ENCODE results near the gene ATP6V1G2.
A peak's percentile ranks its signal among the peaks of the same experiment; 100 is the strongest.

Gene ATP6V1G2

DNA sequence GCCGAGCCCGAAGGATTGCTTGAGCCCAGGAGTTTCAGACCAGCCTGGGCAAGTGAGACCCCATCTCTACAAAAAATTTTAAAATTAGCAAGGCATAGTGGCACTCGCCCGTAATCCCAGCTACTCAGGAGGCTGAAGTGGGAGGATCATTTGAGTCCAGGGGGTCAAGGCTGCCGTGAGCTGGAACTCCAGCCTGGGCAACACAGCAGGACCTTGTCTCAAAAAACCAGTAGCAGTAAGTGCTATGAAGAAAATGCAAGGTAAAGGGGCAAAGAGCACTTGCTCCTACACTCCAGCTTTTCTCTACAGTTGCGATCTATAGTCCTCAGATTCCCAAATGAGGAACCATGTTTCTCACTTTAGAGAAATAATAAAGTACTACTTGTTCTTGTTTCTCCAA lies 2.8 kb downstream of the ATP6V1G2 start (continued):
- no peak for TF ChIP-seq GLIS3 (CRISPR knock-in tag; IDR thresholded peaks at IDR 0.05)

DNA sequence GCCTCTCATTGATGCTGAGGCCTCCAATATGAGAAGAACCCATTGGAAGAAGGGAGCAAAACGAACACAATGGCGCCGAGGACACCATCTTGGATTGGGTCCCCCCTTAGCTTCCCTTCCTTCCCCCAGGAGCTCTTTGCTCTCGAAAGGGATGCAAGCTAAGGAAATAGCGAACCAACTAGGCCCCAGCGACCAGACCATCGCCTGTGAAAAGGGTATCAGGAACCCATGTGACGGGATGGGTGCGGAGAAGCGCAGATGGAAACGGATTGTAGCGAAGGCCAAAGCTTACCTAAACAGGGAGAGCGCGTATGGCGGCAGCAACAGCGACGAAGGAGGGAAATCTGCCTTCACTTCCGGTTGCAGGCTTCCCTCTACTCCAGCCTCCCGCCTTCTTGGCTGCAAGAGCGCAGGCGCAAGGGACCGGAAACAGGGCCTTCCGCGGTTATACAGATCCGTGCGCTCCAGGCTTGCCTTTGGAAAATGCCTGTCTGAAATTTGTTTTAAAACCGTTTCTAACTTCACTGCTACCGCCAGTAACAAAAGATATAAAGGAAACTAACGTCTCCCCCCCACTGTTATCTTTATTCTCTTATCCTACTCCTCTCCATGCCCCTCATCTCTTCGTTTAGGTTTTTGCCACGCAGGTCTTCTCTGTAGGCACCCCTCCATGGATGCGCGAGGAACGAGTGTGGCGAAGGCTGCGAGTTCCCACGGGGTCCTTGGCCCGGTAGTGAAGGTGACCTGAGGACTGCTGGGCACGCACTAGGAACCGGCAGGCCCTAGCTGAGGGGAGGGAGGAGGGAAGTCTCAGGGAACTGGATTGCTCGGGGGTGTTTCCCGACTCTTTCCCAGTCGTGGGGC lies 4.5 kb downstream of the ATP6V1G2 start, which contains the start of gene DDX39B:
DDX39B (minus strand) TSS at position 346 of the 864 bp plus-strand sequence. CDS start 1,471 bp downstream, outside the sequence.
- peak; percentile 84 for ATAC-seq
- TF ChIP-seq ZNF8 (CRISPR knock-in tag; IDR thresholded peaks at IDR 0.05) (no peak), ISL1 (CRISPR knock-in tag; IDR thresholded peaks at IDR 0.05) (no peak), ARNTL (CRISPR knock-in tag; IDR thresholded peaks at IDR 0.05; ENCODE audit: borderline replicate concordance, low read depth) (no peak), ZFP3 (CRISPR knock-in tag; IDR thresholded peaks at IDR 0.05) (peak; percentile 15; the same call in 1 of the 2 replicates)

DNA sequence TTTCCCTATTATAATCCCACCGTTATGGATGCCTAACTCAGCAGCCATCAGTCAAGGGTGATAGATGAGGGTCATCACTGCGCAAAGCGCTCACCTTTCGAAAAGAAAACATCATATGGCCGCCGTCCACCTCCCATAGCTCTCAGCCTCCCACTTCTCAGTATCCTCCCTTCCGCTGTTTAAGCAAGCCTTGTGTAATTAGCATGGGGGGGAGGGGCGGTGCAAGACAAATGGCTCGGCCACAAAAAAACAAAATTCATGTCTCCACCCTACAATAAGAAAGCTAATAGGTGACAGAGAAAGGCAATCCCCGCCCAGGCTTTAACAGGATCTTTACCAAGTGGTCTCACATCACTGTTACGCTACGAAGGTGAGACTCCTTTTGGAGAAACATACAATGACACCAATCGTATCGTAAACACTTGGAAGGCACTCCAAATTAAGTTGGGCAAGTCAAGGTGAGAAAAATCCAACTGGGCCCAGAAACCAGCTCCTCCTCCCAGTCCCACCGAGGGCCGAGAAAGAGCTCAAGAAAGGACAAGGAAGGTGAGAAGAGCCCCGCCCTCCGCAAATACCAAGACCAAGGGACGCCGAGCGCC lies 5.2 kb downstream of the ATP6V1G2 start:
- ATAC-seq, result peak; percentile 9
- TF ChIP-seq, protein P1, sequence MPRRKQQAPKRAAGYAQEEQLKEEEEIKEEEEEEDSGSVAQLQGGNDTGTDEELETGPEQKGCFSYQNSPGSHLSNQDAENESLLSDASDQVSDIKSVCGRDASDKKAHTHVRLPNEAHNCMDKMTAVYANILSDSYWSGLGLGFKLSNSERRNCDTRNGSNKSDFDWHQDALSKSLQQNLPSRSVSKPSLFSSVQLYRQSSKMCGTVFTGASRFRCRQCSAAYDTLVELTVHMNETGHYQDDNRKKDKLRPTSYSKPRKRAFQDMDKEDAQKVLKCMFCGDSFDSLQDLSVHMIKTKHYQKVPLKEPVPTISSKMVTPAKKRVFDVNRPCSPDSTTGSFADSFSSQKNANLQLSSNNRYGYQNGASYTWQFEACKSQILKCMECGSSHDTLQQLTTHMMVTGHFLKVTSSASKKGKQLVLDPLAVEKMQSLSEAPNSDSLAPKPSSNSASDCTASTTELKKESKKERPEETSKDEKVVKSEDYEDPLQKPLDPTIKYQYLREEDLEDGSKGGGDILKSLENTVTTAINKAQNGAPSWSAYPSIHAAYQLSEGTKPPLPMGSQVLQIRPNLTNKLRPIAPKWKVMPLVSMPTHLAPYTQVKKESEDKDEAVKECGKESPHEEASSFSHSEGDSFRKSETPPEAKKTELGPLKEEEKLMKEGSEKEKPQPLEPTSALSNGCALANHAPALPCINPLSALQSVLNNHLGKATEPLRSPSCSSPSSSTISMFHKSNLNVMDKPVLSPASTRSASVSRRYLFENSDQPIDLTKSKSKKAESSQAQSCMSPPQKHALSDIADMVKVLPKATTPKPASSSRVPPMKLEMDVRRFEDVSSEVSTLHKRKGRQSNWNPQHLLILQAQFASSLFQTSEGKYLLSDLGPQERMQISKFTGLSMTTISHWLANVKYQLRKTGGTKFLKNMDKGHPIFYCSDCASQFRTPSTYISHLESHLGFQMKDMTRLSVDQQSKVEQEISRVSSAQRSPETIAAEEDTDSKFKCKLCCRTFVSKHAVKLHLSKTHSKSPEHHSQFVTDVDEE (CRISPR knock-in tag; IDR thresholded peaks at IDR 0.05), result no peak
- TF ChIP-seq ARNTL (CRISPR knock-in tag; IDR thresholded peaks at IDR 0.05; ENCODE audit: borderline replicate concordance, low read depth) (no peak), TOX (CRISPR knock-in tag; IDR thresholded peaks at IDR 0.05; ENCODE audit: borderline replicate concordance) (no peak), OSR1 (CRISPR knock-in tag; IDR thresholded peaks at IDR 0.05) (no peak), TCF4 (CRISPR knock-in tag; IDR thresholded peaks at IDR 0.05; ENCODE audit: borderline replicate concordance) (no peak), ISL1 (CRISPR knock-in tag; IDR thresholded peaks at IDR 0.05) (no peak), GLIS3 (CRISPR knock-in tag; IDR thresholded peaks at IDR 0.05) (no peak), PPARA (CRISPR knock-in tag; IDR thresholded peaks at IDR 0.05; ENCODE audit: borderline replicate concordance) (no peak), SNAI2 (CRISPR knock-in tag; IDR thresholded peaks at IDR 0.05) (no peak), ZNF565 (CRISPR knock-in tag; conservative IDR thresholded peaks at IDR 0.05; ENCODE audit: low read depth) (no peak), ZNF70 (CRISPR knock-in tag; IDR thresholded peaks at IDR 0.05) (no peak), RARB (CRISPR knock-in tag; IDR thresholded peaks at IDR 0.05) (no peak), CSDC2 (CRISPR knock-in tag; IDR thresholded peaks at IDR 0.05) (no peak), ZNF8 (CRISPR knock-in tag; IDR thresholded peaks at IDR 0.05) (no peak)
- TF ChIP-seq, protein P2, sequence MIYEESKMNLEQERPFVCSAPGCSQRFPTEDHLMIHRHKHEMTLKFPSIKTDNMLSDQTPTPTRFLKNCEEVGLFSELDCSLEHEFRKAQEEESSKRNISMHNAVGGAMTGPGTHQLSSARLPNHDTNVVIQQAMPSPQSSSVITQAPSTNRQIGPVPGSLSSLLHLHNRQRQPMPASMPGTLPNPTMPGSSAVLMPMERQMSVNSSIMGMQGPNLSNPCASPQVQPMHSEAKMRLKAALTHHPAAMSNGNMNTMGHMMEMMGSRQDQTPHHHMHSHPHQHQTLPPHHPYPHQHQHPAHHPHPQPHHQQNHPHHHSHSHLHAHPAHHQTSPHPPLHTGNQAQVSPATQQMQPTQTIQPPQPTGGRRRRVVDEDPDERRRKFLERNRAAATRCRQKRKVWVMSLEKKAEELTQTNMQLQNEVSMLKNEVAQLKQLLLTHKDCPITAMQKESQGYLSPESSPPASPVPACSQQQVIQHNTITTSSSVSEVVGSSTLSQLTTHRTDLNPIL (CRISPR knock-in tag; IDR thresholded peaks at IDR 0.05; ENCODE audit: low read depth), result no peak
- TF ChIP-seq, protein P3, sequence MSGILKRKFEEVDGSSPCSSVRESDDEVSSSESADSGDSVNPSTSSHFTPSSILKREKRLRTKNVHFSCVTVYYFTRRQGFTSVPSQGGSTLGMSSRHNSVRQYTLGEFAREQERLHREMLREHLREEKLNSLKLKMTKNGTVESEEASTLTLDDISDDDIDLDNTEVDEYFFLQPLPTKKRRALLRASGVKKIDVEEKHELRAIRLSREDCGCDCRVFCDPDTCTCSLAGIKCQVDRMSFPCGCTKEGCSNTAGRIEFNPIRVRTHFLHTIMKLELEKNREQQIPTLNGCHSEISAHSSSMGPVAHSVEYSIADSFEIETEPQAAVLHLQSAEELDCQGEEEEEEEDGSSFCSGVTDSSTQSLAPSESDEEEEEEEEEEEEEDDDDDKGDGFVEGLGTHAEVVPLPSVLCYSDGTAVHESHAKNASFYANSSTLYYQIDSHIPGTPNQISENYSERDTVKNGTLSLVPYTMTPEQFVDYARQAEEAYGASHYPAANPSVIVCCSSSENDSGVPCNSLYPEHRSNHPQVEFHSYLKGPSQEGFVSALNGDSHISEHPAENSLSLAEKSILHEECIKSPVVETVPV (CRISPR knock-in tag; IDR thresholded peaks at IDR 0.05), result no peak

DNA sequence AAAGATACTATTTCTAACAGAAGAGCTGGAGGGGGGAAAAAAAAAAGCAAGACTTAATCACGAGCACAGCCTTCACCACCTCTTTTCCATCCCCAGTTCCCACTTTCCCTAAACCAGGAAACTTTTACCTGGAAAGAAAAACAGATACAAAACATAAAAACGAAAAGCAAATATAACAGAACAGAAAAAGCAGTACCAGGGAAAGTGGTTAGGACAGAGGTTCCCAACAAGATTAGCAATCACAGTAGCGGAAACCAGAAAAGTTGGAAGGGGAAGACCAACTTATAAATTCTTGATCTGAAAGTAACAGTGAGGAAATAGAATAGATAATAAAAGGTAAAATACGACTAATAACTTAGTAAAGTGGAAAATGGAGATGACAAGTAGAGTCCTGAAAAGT lies 5.8 kb downstream of the ATP6V1G2 start:
- no peak for ATAC-seq

More for the DNA sequence above, 5.8 kb downstream of the ATP6V1G2 start:
- TF ChIP-seq ARNTL (CRISPR knock-in tag; IDR thresholded peaks at IDR 0.05; ENCODE audit: borderline replicate concordance, low read depth) (no peak), ISL1 (CRISPR knock-in tag; IDR thresholded peaks at IDR 0.05) (no peak), PPARA (CRISPR knock-in tag; IDR thresholded peaks at IDR 0.05; ENCODE audit: borderline replicate concordance) (no peak), ZFP30 (CRISPR knock-in tag; IDR thresholded peaks at IDR 0.05) (no peak), RARB (CRISPR knock-in tag; IDR thresholded peaks at IDR 0.05) (no peak), ZNF8 (CRISPR knock-in tag; IDR thresholded peaks at IDR 0.05) (no peak), ZNF565 (CRISPR knock-in tag; conservative IDR thresholded peaks at IDR 0.05; ENCODE audit: low read depth) (no peak), GLIS3 (CRISPR knock-in tag; IDR thresholded peaks at IDR 0.05) (no peak), CSDC2 (CRISPR knock-in tag; IDR thresholded peaks at IDR 0.05) (no peak), TOX (CRISPR knock-in tag; IDR thresholded peaks at IDR 0.05; ENCODE audit: borderline replicate concordance) (no peak), ESRRG (CRISPR knock-in tag; IDR thresholded peaks at IDR 0.05) (no peak)
- TF ChIP-seq, protein P4, sequence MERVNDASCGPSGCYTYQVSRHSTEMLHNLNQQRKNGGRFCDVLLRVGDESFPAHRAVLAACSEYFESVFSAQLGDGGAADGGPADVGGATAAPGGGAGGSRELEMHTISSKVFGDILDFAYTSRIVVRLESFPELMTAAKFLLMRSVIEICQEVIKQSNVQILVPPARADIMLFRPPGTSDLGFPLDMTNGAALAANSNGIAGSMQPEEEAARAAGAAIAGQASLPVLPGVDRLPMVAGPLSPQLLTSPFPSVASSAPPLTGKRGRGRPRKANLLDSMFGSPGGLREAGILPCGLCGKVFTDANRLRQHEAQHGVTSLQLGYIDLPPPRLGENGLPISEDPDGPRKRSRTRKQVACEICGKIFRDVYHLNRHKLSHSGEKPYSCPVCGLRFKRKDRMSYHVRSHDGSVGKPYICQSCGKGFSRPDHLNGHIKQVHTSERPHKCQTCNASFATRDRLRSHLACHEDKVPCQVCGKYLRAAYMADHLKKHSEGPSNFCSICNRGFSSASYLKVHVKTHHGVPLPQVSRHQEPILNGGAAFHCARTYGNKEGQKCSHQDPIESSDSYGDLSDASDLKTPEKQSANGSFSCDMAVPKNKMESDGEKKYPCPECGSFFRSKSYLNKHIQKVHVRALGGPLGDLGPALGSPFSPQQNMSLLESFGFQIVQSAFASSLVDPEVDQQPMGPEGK (CRISPR knock-in tag; IDR thresholded peaks at IDR 0.05; ENCODE audit: borderline replicate concordance), result no peak
- TF ChIP-seq, protein P5, sequence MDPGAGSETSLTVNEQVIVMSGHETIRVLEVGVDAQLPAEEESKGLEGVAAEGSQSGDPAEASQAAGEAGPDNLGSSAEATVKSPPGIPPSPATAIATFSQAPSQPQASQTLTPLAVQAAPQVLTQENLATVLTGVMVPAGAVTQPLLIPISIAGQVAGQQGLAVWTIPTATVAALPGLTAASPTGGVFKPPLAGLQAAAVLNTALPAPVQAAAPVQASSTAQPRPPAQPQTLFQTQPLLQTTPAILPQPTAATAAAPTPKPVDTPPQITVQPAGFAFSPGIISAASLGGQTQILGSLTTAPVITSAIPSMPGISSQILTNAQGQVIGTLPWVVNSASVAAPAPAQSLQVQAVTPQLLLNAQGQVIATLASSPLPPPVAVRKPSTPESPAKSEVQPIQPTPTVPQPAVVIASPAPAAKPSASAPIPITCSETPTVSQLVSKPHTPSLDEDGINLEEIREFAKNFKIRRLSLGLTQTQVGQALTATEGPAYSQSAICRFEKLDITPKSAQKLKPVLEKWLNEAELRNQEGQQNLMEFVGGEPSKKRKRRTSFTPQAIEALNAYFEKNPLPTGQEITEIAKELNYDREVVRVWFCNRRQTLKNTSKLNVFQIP (CRISPR knock-in tag; IDR thresholded peaks at IDR 0.05; ENCODE audit: borderline replicate concordance, low read depth), result no peak
- TF ChIP-seq, protein P2 (CRISPR knock-in tag; IDR thresholded peaks at IDR 0.05; ENCODE audit: low read depth), result no peak
- TF ChIP-seq, protein P3 (CRISPR knock-in tag; IDR thresholded peaks at IDR 0.05), result no peak
